OCI-LY1 (cell line): ENCODE results near the gene HOXB4.

Source experiments
- H2AFZ ChIP-seq: fragments of 200-600 bp; sonication (generic), shearing (Covaris generic); 2 replicates; pipeline ENCODE4 v1.6.0; 2014; ENCODE audit warnings: antibody characterized with exemption, mild to moderate bottlenecking, low read length
- H3F3A ChIP-seq: fragments of 200-600 bp; sonication (generic), shearing (Covaris generic); 2 replicates; pipeline ENCODE4 v1.6.0; 2014; ENCODE audit warnings: mild to moderate bottlenecking, antibody characterized with exemption, low read length, moderate library complexity; ENCODE audit not compliant: insufficient read depth
- H3K27ac ChIP-seq: fragments of 200-600 bp; sonication (generic); 2 replicates; pipeline ENCODE4 v1.5.1; 2014; ENCODE audit warnings: low read length, mixed run types, mild to moderate bottlenecking, low read depth; ENCODE audit not compliant: poor library complexity, severe bottlenecking
- H3K27me3 ChIP-seq: fragments of 200-600 bp; sonication (generic); 2 replicates; pipeline ENCODE4 v1.6.0; 2014; ENCODE audit warnings: antibody characterized with exemption, mild to moderate bottlenecking, low read length, moderate library complexity; ENCODE audit not compliant: insufficient read depth
- H3K36me3 ChIP-seq: fragments of 200-600 bp; sonication (generic); 2 replicates; pipeline ENCODE4 v1.6.1; 2014; ENCODE audit warnings: mild to moderate bottlenecking, antibody characterized with exemption, low read length, moderate library complexity, mixed read lengths; ENCODE audit not compliant: insufficient read depth
- H3K4me1 ChIP-seq: fragments of 200-600 bp; sonication (generic); 2 replicates; pipeline ENCODE4 v1.5.1; 2014; ENCODE audit warnings: mild to moderate bottlenecking, low read length, moderate library complexity; ENCODE audit not compliant: insufficient read depth, severe bottlenecking
- H3K4me2 ChIP-seq: fragments of 200-600 bp; sonication (generic), shearing (Covaris generic); 2 replicates; pipeline ENCODE4 v1.6.1; 2014; ENCODE audit warnings: low read length
- H3K4me3 ChIP-seq: fragments of 200-600 bp; sonication (generic); 2 replicates; pipeline ENCODE4 v1.5.1; 2014; ENCODE audit warnings: low read length, low read depth, mild to moderate bottlenecking, mixed read lengths; ENCODE audit not compliant: poor library complexity, severe bottlenecking
- H3K79me2 ChIP-seq: fragments of 200-600 bp; shearing (Covaris generic); 2 replicates; pipeline ENCODE4 v1.6.1; 2016; ENCODE audit warnings: mixed run types, low read length, mixed read lengths; ENCODE audit not compliant: insufficient read depth
- H3K9ac ChIP-seq: fragments of 200-600 bp; sonication (generic), shearing (Covaris generic); 2 replicates; pipeline ENCODE4 v1.6.1; 2014; ENCODE audit warnings: mild to moderate bottlenecking, low read length, mixed read lengths
- H3K9me2 ChIP-seq: fragments of 200-600 bp; sonication (generic), shearing (Covaris generic); 2 replicates; pipeline ENCODE4 v1.6.1; 2014; ENCODE audit warnings: low read depth, mild to moderate bottlenecking, low read length, mixed read lengths
- H3K9me3 ChIP-seq: fragments of 200-600 bp; shearing (Covaris generic); 2 replicates; pipeline ENCODE4 v1.6.1; 2014; ENCODE audit warnings: low read length, mixed read lengths
- H4K20me1 ChIP-seq: fragments of 200-600 bp; sonication (generic), shearing (Covaris generic); 2 replicates; pipeline ENCODE4 v1.6.0; 2016; ENCODE audit warnings: mild to moderate bottlenecking, low read length; ENCODE audit not compliant: insufficient read depth
- EZH2 ChIP-seq: fragments of 200-600 bp; sonication (generic), shearing (Covaris generic); IDR thresholded peaks from 2 replicates; pipeline ENCODE4 v1.8.0; 2017; ENCODE audit warnings: borderline replicate concordance, mixed run types, mild to moderate bottlenecking, antibody characterized with exemption, low read length, moderate library complexity, mixed read lengths
- TF ChIP-seq, protein P1 (sequence below): fragments of 200-600 bp; sonication (generic), shearing (Covaris generic); IDR thresholded peaks from 2 replicates; pipeline ENCODE4 v1.5.1; 2017; ENCODE audit warnings: mild to moderate bottlenecking, antibody characterized with exemption, low read length, moderate library complexity, mixed read lengths

Gene HOXB4

GRCh38 chr17:48529683-48530009 lies 48.5 kb downstream of the HOXB4 start:
- Histone ChIP-seq H3K79me2 (no peaks in the 10 kb centered on the region), H3F3A (no peaks in the 10 kb centered on the region), H4K20me1 (no peaks in the 10 kb centered on the region), H3K9ac (no peak overlapping the region), H3K27ac (no peak overlapping the region), H3K36me3 (no peaks in the 10 kb centered on the region), H3K4me2 (no peak overlapping the region), H3K4me3 (no peak overlapping the region), H2AFZ (no peak overlapping the region), H3K9me2 (no peaks in the 10 kb centered on the region), H3K4me1 (no peaks in the 10 kb centered on the region), H3K9me3 (no peaks in the 10 kb centered on the region), H3K27me3 (no peaks in the 10 kb centered on the region)
- TF ChIP-seq, protein P1, sequence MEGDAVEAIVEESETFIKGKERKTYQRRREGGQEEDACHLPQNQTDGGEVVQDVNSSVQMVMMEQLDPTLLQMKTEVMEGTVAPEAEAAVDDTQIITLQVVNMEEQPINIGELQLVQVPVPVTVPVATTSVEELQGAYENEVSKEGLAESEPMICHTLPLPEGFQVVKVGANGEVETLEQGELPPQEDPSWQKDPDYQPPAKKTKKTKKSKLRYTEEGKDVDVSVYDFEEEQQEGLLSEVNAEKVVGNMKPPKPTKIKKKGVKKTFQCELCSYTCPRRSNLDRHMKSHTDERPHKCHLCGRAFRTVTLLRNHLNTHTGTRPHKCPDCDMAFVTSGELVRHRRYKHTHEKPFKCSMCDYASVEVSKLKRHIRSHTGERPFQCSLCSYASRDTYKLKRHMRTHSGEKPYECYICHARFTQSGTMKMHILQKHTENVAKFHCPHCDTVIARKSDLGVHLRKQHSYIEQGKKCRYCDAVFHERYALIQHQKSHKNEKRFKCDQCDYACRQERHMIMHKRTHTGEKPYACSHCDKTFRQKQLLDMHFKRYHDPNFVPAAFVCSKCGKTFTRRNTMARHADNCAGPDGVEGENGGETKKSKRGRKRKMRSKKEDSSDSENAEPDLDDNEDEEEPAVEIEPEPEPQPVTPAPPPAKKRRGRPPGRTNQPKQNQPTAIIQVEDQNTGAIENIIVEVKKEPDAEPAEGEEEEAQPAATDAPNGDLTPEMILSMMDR, result no peak
- no peak for TF ChIP-seq EZH2

- no peaks in the 10 kb centered on the region for H3K27me3 ChIP-seq
Observed at GRCh38 chr17:48528936-48529682, 49.0 kb downstream of the HOXB4 start.

DNA sequence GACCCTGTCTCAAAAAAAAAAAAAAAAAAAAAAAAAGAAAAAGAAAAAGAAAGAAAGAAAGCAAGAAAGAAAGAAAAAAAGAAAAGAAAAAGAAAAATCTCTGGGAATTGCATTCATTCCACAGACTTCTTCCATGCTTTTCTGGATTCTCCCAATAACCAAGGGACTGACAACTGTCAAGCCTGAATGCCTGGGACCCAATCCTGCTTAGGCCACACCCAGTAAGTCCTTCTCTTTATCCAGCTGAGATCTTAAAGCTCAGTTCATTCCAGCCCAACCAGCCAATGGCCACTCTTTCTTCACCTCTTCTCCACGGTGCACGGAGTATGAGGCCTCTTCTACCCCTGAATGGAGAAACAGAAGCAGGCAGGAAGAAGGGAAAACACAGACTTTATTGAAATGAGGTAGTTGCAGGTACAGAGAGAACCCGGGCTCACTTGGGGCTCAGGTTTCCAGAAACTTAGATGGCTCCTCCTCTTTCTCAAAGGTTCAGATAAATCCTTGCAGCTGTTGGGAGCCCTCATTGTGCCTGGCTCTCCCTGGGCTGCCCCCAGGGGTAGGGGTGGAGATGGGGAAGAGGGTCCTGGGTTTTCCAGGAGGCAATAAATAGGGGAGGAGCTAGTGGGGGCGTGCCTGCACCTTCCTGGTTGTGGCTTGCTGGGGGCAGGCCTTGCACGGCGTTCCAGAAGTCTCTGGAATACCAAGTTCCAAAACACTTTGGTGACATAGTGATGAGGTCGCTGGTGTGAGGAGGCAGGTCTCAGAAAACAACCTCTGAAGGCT lies 49.8 kb downstream of the HOXB4 start:
- Histone ChIP-seq H3K4me1 (no peaks in the 10 kb centered on the region), H3K79me2 (no peaks in the 10 kb centered on the region), H3K9ac (no peak overlapping the region), H3K9me2 (no peaks in the 10 kb centered on the region), H3K36me3 (no peaks in the 10 kb centered on the region), H3K27ac (no peak overlapping the region), H3K4me3 (no peak overlapping the region), H3K4me2 (no peak overlapping the region), H3K9me3 (no peaks in the 10 kb centered on the region), H4K20me1 (no peaks in the 10 kb centered on the region), H3F3A (no peaks in the 10 kb centered on the region), H2AFZ (no peak overlapping the region), H3K27me3 (no peaks in the 10 kb centered on the region)
- TF ChIP-seq EZH2, result no peak
- TF ChIP-seq, protein P1, result no peak

More at GRCh38 chr17:48528936-48529682, 49.0 kb downstream of the HOXB4 start:
- no peaks in the 10 kb centered on the region for H3F3A ChIP-seq
- TF ChIP-seq, protein P1, result no peak
- TF ChIP-seq EZH2, result no peak
- H3K4me3 ChIP-seq, result no peak overlapping the region
- no peaks in the 10 kb centered on the region for H3K36me3 ChIP-seq
- no peaks in the 10 kb centered on the region for H3K79me2 ChIP-seq
- H3K9me2 ChIP-seq, result no peaks in the 10 kb centered on the region
- H3K27ac ChIP-seq, result no peak overlapping the region
- no peaks in the 10 kb centered on the region for H3K9me3 ChIP-seq
- H3K4me1 ChIP-seq, result no peaks in the 10 kb centered on the region
- no peak overlapping the region for H2AFZ ChIP-seq
- no peak overlapping the region for H3K9ac ChIP-seq
- H4K20me1 ChIP-seq, result no peaks in the 10 kb centered on the region
- H3K4me2 ChIP-seq, result no peak overlapping the region
